ENCODE measurements around the gene ERN1.

ERN1 gene

GRCh38 chr17:63999680-64000531 lies 130.0 kb downstream of the ERN1 start:
- Histone ChIP-seq H3K27ac (replicated peaks) (no peak overlapping the region), H3K4me3 (replicated peaks; ENCODE audit: insufficient read depth, low read length) (no peak overlapping the region), H3K27me3 (ENCODE audit: insufficient read depth, poor library complexity, severe bottlenecking) (peaks cover 26% of the 10 kb centered on the region)
- no peak for DNase-seq (ENCODE audit: low read depth in 1 of 2, low spot score in 1 of 2)
- TF ChIP-seq GABPA (IDR thresholded peaks at IDR 0.05; ENCODE audit: low read depth) (no peak), CTCF (IDR thresholded peaks at IDR 0.05; ENCODE audit: insufficient read depth, low read length) (no peak), SPI1 (IDR thresholded peaks at IDR 0.05; ENCODE audit: borderline replicate concordance, low read depth) (no peak), POLR2AphosphoS5 (IDR thresholded peaks at IDR 0.05; ENCODE audit: low read depth) (no peak)
- TF ChIP-seq, protein P1, sequence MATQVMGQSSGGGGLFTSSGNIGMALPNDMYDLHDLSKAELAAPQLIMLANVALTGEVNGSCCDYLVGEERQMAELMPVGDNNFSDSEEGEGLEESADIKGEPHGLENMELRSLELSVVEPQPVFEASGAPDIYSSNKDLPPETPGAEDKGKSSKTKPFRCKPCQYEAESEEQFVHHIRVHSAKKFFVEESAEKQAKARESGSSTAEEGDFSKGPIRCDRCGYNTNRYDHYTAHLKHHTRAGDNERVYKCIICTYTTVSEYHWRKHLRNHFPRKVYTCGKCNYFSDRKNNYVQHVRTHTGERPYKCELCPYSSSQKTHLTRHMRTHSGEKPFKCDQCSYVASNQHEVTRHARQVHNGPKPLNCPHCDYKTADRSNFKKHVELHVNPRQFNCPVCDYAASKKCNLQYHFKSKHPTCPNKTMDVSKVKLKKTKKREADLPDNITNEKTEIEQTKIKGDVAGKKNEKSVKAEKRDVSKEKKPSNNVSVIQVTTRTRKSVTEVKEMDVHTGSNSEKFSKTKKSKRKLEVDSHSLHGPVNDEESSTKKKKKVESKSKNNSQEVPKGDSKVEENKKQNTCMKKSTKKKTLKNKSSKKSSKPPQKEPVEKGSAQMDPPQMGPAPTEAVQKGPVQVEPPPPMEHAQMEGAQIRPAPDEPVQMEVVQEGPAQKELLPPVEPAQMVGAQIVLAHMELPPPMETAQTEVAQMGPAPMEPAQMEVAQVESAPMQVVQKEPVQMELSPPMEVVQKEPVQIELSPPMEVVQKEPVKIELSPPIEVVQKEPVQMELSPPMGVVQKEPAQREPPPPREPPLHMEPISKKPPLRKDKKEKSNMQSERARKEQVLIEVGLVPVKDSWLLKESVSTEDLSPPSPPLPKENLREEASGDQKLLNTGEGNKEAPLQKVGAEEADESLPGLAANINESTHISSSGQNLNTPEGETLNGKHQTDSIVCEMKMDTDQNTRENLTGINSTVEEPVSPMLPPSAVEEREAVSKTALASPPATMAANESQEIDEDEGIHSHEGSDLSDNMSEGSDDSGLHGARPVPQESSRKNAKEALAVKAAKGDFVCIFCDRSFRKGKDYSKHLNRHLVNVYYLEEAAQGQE (IDR thresholded peaks at IDR 0.05; ENCODE audit: insufficient replicate concordance, low read depth) = no peak

- H3K27ac ChIP-seq (replicated peaks) = no peak overlapping the region
- H3K4me3 ChIP-seq (replicated peaks; ENCODE audit: insufficient read depth, low read length) = peak overlapping the region; percentile 64
- no peak for TF ChIP-seq GABPA (IDR thresholded peaks at IDR 0.05; ENCODE audit: low read depth)
- TF ChIP-seq, protein P1 (IDR thresholded peaks at IDR 0.05; ENCODE audit: insufficient replicate concordance, low read depth) = no peak
- DNase-seq (ENCODE audit: low read depth in 1 of 2, low spot score in 1 of 2) = no peak
- H3K27me3 ChIP-seq (ENCODE audit: insufficient read depth, poor library complexity, severe bottlenecking) = peaks cover 26% of the 10 kb centered on the region
Observed at GRCh38 chr17:63998721-63999679, 130.9 kb downstream of the ERN1 start.

- Histone ChIP-seq H3K4me3 (replicated peaks; ENCODE audit: insufficient read depth, low read length) (peak within 1 kb of the TSS; percentile 64), H3K27me3 (ENCODE audit: insufficient read depth, poor library complexity, severe bottlenecking) (peaks cover 26% of the 10 kb centered on the region), H3K27ac (replicated peaks) (no peak within 1 kb of the TSS)
- TF ChIP-seq SPI1 (IDR thresholded peaks at IDR 0.05; ENCODE audit: borderline replicate concordance, low read depth) = 0 out of 2 replicates have a peak, but pooled peaks have one; percentile 2
- no peak for TF ChIP-seq CTCF (IDR thresholded peaks at IDR 0.05; ENCODE audit: insufficient read depth, low read length)
- no peak for TF ChIP-seq POLR2AphosphoS5 (IDR thresholded peaks at IDR 0.05; ENCODE audit: low read depth)
- DNase-seq (ENCODE audit: low read depth in 1 of 2, low spot score in 1 of 2) = peak; percentile 39 to 57
Observed at GRCh38 chr17:63998050-63998720, 131.8 kb downstream of the ERN1 start, which contains the start of gene PRR29. Gene PRR29, plus strand, starts transcription at chr17:63998351. Its CDS starts 14 bp downstream, at chr17:63998365.

Data from HL-60 (cell line).